ENCODE results near the gene VSIG10. TPM values are rescaled to one million over a fixed set of nuclear protein-coding genes. Genes with fewer than 3 reads are reported as not detected.
A peak's percentile ranks its signal among the peaks of the same experiment; 100 is the strongest.

VSIG10 gene
- total and polyA plus RNA-seq, 2 of the 13 experiments (the other 11 are each of a cell fraction or from before 2014, with no cell fraction given) = 25.6 to 42.5 TPM

GRCh38 chr12:118050972-118051910 is 52.6 kb downstream of the VSIG10 start:
- peaks cover 2% of the 10 kb centered on the region for H3K79me2 ChIP-seq (ENCODE audit: insufficient read depth, low read length)
- BruUV-seq (replicated peaks) = no TSS peak
- H4K20me1 ChIP-seq (ENCODE audit: insufficient read depth, low read length) = no peaks in the 10 kb centered on the region
- peak overlapping the region; percentile 91 for H3K27ac ChIP-seq (ENCODE audit: extremely low read length, insufficient read depth, low read length)
- peaks cover 54% of the 10 kb centered on the region for H3K4me1 ChIP-seq (ENCODE audit: insufficient read depth, low read length)
- no peak overlapping the region for H3K9ac ChIP-seq (ENCODE audit: insufficient read depth, low read depth, low read length)
- TF ChIP-seq ATF4 (CRISPR knock-in tag; IDR thresholded peaks at IDR 0.05) (0 out of 4 replicates have a peak, but pooled peaks of 1 of the 2 experiments have one; percentile 14), CEBPB (IDR thresholded peaks at IDR 0.05; ENCODE audit: borderline replicate concordance, low read depth, low read length) (peak; percentile 35; the same call in 1 of the 2 replicates), ZNF337 (CRISPR knock-in tag; IDR thresholded peaks at IDR 0.05; ENCODE audit: borderline replicate concordance, low read depth) (0 out of 2 replicates have a peak, but pooled peaks have one; percentile 0), NFE2 (CRISPR knock-in tag; IDR thresholded peaks at IDR 0.05) (no peak), ZBTB44 (CRISPR knock-in tag; IDR thresholded peaks at IDR 0.05) (no peak), ZNF652 (CRISPR knock-in tag; IDR thresholded peaks at IDR 0.05; ENCODE audit: borderline replicate concordance, low read depth) (no peak)
- peak overlapping the region; percentile 79 for H3K4me2 ChIP-seq (ENCODE audit: low read depth, low read length)
- 93% methylated on average over 12 of the region's 12 CpGs for WGBS (ENCODE audit: low lambda C conversion rate)
- DNase-seq (ENCODE audit: low spot score) (no peak), ATAC-seq (no peak), FAIRE-seq (no peak)
- CTCF ChIA-PET (ENCODE audit: low intra/inter-chr PET ratio, low total read pairs) = no interaction called here
- no peak overlapping the region for H2AFZ ChIP-seq (ENCODE audit: low read length)
- H3K27me3 ChIP-seq (ENCODE audit: control insufficient read depth in 1 of 2, insufficient read depth in 2 of 2, low read length in 2 of 2) = no peaks in the 10 kb centered on the region
- intact Hi-C loops (cut with micrococcal nuclease; ENCODE audit: unreplicated experiment) (no loop called here), in situ Hi-C loops (cut with HindIII; ENCODE audit: extremely low pct_ligation_motif_present, low pct_unique_long_range_greater_than_20kb) (no loop called here)
- no peaks in the 10 kb centered on the region for H3K9me3 ChIP-seq (ENCODE audit: low read length)
- peaks cover 4 to 14% of the 10 kb centered on the region in 2 experiments; a peak in 3 of 5 replicates for H3K36me3 ChIP-seq (replicated peaks in 1 of 2; ENCODE audit: control insufficient read depth in 1 of 2, insufficient read depth in 2 of 2, low read length in 2 of 2)
- H3K4me3 ChIP-seq (replicated peaks in 1 of 3; ENCODE audit: insufficient read depth in 1 of 3, low read depth in 2 of 3, low read length in 3 of 3) = no peak overlapping the region
- POLR2A ChIA-PET = interaction anchor here (1.3 kb wide), 1 partner anchor 15 kb away, joined by 3 read pairs; no protein-coding TSS in a partner anchor
